HEK293 (cell line): ENCODE results near the gene ALG12.

Experiments used
- CTCF ChIP-seq: fragments of 450-650 bp; formaldehyde crosslinking; IDR thresholded peaks from 2 replicates; pipeline ENCODE4 v1.5.1; 2016; ENCODE audit warnings: missing biosample characterization, missing genetic modification characterization
- HOXD13 ChIP-seq: sonication (generic); formaldehyde crosslinking; IDR thresholded peaks from 2 replicates; pipeline ENCODE4 v1.8.0; 2022; ENCODE audit warnings: missing genetic modification reagents, borderline replicate concordance
- KLF9 ChIP-seq: fragments of 450-650 bp; formaldehyde crosslinking; IDR thresholded peaks from 2 replicates; pipeline ENCODE4 v1.5.1; 2016; ENCODE audit warnings: missing biosample characterization, missing genetic modification characterization, low read depth
- ZNF121 ChIP-seq: fragments of 450-650 bp; formaldehyde crosslinking; IDR thresholded peaks from 2 replicates; pipeline ENCODE4 v1.5.1; 2016; ENCODE audit warnings: missing biosample characterization, missing genetic modification characterization
- ZNF155 ChIP-seq: fragments of 450-650 bp; formaldehyde crosslinking; IDR thresholded peaks from 2 replicates; pipeline ENCODE4 v1.5.1; 2016; ENCODE audit warnings: missing biosample characterization, missing genetic modification characterization
- ZNF2 ChIP-seq: fragments of 450-650 bp; formaldehyde crosslinking; IDR thresholded peaks from 2 replicates; pipeline ENCODE4 v1.5.1; 2016; ENCODE audit warnings: missing biosample characterization, missing genetic modification characterization
- ZNF423 ChIP-seq: fragments of 450-650 bp; formaldehyde crosslinking; IDR thresholded peaks from 2 replicates; pipeline ENCODE4 v1.5.1; 2016; ENCODE audit warnings: missing biosample characterization, missing genetic modification characterization
- ZNF639 ChIP-seq: fragments of 450-650 bp; formaldehyde crosslinking; IDR thresholded peaks from 2 replicates; pipeline ENCODE4 v1.5.1; 2016; ENCODE audit warnings: missing biosample characterization, missing genetic modification characterization
- TF ChIP-seq, protein P1 (sequence below): fragments of 450-650 bp; formaldehyde crosslinking; IDR thresholded peaks from 2 replicates; pipeline ENCODE4 v1.5.1; 2016; ENCODE audit warnings: missing biosample characterization, missing genetic modification characterization
- TF ChIP-seq, protein P2 (sequence below): fragments of 450-650 bp; formaldehyde crosslinking; conservative IDR thresholded peaks from 2 replicates; pipeline ENCODE4 v1.5.1; 2016; ENCODE audit warnings: low read depth, missing biosample characterization, missing genetic modification characterization

DNA sequence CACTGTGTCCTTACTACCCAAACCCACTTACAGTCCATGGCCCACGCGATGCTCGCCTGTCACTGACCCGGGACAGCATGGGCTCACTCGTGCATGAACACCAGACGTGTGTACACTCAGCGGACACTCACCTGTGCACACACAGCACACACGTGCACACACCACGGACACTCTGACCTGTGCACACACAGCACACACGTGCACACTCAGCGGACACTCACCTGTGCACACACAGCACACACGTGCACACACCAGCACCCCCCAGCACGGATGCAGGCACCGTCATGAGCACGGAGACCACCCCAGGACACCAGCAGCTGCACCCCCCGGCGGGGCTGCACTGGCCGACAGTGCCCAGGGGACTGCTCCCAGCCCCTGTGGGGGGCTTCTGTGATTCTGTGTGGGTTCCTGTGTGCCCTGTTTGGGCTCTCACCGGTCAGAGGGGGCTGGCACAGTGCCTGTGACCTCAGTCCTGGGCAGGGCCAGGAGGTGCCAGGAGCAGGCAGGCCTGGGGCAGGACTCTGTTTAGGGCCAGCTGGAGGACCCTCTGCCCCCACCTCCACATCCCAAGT lies 20.4 kb upstream of the ALG12 start:
- no peak for TF ChIP-seq CTCF
- TF ChIP-seq, protein P1, sequence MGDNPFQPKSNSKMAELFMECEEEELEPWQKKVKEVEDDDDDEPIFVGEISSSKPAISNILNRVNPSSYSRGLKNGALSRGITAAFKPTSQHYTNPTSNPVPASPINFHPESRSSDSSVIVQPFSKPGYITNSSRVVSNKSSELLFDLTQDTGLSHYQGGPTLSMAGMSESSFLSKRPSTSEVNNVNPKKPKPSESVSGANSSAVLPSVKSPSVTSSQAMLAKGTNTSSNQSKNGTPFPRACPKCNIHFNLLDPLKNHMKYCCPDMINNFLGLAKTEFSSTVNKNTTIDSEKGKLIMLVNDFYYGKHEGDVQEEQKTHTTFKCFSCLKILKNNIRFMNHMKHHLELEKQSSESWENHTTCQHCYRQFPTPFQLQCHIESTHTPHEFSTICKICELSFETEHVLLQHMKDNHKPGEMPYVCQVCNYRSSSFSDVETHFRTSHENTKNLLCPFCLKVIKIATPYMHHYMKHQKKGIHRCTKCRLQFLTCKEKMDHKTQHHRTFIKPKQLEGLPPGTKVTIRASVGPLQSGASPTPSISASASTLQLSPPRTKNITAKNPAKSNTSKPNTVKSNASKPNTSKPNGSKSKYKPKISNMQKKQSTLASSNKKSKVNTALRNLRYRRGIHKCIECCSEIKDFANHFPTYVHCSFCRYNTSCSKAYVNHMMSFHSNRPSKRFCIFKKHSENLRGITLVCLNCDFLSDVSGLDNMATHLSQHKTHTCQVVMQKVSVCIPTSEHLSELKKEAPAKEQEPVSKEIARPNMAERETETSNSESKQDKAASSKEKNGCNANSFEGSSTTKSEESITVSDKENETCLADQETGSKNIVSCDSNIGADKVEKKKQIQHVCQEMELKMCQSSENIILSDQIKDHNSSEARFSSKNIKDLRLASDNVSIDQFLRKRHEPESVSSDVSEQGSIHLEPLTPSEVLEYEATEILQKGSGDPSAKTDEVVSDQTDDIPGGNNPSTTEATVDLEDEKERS (tag by site-specific recombination), result no peak
- TF ChIP-seq KLF9 (tag by site-specific recombination), result no peak
- TF ChIP-seq ZNF639 (tag by site-specific recombination), result no peak
- no peak for TF ChIP-seq ZNF2 (tag by site-specific recombination)
- no peak for TF ChIP-seq ZNF423 (tag by site-specific recombination)
- TF ChIP-seq, protein P2, sequence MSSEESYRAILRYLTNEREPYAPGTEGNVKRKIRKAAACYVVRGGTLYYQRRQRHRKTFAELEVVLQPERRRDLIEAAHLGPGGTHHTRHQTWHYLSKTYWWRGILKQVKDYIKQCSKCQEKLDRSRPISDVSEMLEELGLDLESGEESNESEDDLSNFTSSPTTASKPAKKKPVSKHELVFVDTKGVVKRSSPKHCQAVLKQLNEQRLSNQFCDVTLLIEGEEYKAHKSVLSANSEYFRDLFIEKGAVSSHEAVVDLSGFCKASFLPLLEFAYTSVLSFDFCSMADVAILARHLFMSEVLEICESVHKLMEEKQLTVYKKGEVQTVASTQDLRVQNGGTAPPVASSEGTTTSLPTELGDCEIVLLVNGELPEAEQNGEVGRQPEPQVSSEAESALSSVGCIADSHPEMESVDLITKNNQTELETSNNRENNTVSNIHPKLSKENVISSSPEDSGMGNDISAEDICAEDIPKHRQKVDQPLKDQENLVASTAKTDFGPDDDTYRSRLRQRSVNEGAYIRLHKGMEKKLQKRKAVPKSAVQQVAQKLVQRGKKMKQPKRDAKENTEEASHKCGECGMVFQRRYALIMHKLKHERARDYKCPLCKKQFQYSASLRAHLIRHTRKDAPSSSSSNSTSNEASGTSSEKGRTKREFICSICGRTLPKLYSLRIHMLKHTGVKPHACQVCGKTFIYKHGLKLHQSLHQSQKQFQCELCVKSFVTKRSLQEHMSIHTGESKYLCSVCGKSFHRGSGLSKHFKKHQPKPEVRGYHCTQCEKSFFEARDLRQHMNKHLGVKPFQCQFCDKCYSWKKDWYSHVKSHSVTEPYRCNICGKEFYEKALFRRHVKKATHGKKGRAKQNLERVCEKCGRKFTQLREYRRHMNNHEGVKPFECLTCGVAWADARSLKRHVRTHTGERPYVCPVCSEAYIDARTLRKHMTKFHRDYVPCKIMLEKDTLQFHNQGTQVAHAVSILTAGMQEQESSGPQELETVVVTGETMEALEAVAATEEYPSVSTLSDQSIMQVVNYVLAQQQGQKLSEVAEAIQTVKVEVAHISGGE (tag by site-specific recombination), result no peak
- no peak for TF ChIP-seq ZNF121
- TF ChIP-seq ZNF155, result no peak
- no peak for TF ChIP-seq HOXD13
